K562 (cell line): Measurements from ENCODE around the gene HLCS. TPM values are rescaled to one million over a fixed set of nuclear protein-coding genes. Genes with fewer than 3 reads are reported as not detected.

ENCODE experiments used
- ATAC-seq: fragments of 200-7000 bp; cut with Tn5 transposase; 3 replicates; pipeline ENCODE4 v1.9.1; 2020; ENCODE audit warnings: moderate library complexity
- BruUV-seq: library from RNA; stranded (reverse); fragments of 400-500 nt; replicated peaks from 2 replicates; lab custom pipeline; 2021; lab: Mats Ljungman, UMichigan
- CTCF ChIA-PET: fragments of 300-600 bp; formaldehyde crosslinking; extraction: SDS; loops from one replicate; lab custom pipeline; 2021; ENCODE audit warnings: low intra/inter-chr PET ratio; lab: Yijun Ruan, JAX
- POLR2A ChIA-PET: fragments of 300-600, 350-650 bp; sonication (Branson Sonifier 250); formaldehyde crosslinking; extraction: SDS; loops from one replicate; lab custom pipeline; 2021; ENCODE audit warnings: antibody characterized with exemption, inconsistent platforms; lab: Yijun Ruan, JAX
- DNase-seq, 4 experiments: peaks; one replicate each; pipeline versions ENCODE4 v3.0.0 to v3.0.0-alpha.2; 2011 to 2018; ENCODE audit warnings: low spot score in 3 of 4, mixed read lengths in 3 of 4; ENCODE audit errors: extremely low read depth in 1 of 4
- FAIRE-seq: peaks from 2 replicates; lab custom pipeline; 2011; peaks lifted over from hg19 to GRCh38; lab: Jason Lieb, UNC
- H2AFZ ChIP-seq: 2 replicates; pipeline ENCODE4 v1.6.0; 2011; ENCODE audit warnings: low read depth, low read length, control low read depth, inconsistent platforms
- H3K27ac ChIP-seq: fragments of 200-600 bp; 3 replicates; pipeline ENCODE4 v1.8.0; 2011; ENCODE audit warnings: low read depth, mild to moderate bottlenecking, control low read depth, inconsistent platforms, low read length, moderate library complexity, mixed read lengths; ENCODE audit errors: extremely low read depth
- H3K27me3 ChIP-seq, 2 experiments: fragments of 300-600 bp in 1 of 2; 2 replicates in 1 of 2; 3 replicates in 1 of 2; pipeline versions ENCODE4 v1.6.0 to v1.8.0; 2011; ENCODE audit warnings: inconsistent platforms in 2 of 2, low read length in 2 of 2, mild to moderate bottlenecking in 1 of 2, mixed read lengths in 1 of 2, moderate library complexity in 1 of 2; ENCODE audit not compliant: control insufficient read depth in 2 of 2, insufficient read depth in 2 of 2
- H3K36me3 ChIP-seq: fragments of 300-600 bp; 3 replicates; pipeline ENCODE4 v1.8.0; 2011; ENCODE audit warnings: mild to moderate bottlenecking, low read length, inconsistent platforms; ENCODE audit not compliant: control insufficient read depth, insufficient read depth
- H3K4me1 ChIP-seq, 2 experiments: fragments of 200-600 bp in 1 of 2; replicated peaks in 1 of 2; 2 replicates in 1 of 2; 3 replicates in 1 of 2; pipeline versions ENCODE4 v1.5.1 to v1.8.0; 2011; ENCODE audit warnings: inconsistent platforms in 2 of 2, low read length in 2 of 2, mild to moderate bottlenecking in 1 of 2, mixed read lengths in 1 of 2, moderate library complexity in 1 of 2; ENCODE audit not compliant: control insufficient read depth in 2 of 2, insufficient read depth in 2 of 2
- H3K4me2 ChIP-seq: 2 replicates; pipeline ENCODE4 v1.6.1; 2011; ENCODE audit warnings: low read length, control low read depth, inconsistent platforms, mixed read lengths; ENCODE audit not compliant: insufficient read depth
- H3K4me3 ChIP-seq: fragments of 200-600 bp; sonication (generic), shearing (Covaris generic); 2 replicates; pipeline ENCODE4 v1.5.1; 2016; ENCODE audit warnings: control low read depth, inconsistent platforms
- H3K79me2 ChIP-seq: fragments of 200-600 bp; 3 replicates; pipeline ENCODE4 v1.8.0; 2011; ENCODE audit warnings: low read length, inconsistent platforms; ENCODE audit not compliant: control insufficient read depth, insufficient read depth
- H3K9ac ChIP-seq, 2 experiments: 2 replicates each; pipeline versions ENCODE4 v1.6.0 to v1.6.1; 2011; ENCODE audit warnings: low read depth in 2 of 2, low read length in 2 of 2, control low read depth in 1 of 2, inconsistent platforms in 1 of 2, mild to moderate bottlenecking in 1 of 2, mixed read lengths in 1 of 2; ENCODE audit not compliant: insufficient read depth in 1 of 2
- H3K9me1 ChIP-seq: one replicate; pipeline ENCODE4 v1.6.0; 2011; ENCODE audit warnings: inconsistent platforms, mild to moderate bottlenecking, low read length, moderate library complexity; ENCODE audit not compliant: control insufficient read depth, insufficient read depth
- H3K9me3 ChIP-seq: replicated peaks from 2 replicates; pipeline ENCODE4 v1.5.1; 2011; ENCODE audit warnings: low read depth, low read length, inconsistent platforms; ENCODE audit not compliant: control insufficient read depth, insufficient read depth
- H4K20me1 ChIP-seq: replicated peaks from 2 replicates; pipeline ENCODE4 v1.6.1; 2011; ENCODE audit warnings: low read length, inconsistent platforms, mixed read lengths; ENCODE audit not compliant: control insufficient read depth, insufficient read depth
- C11orf30 ChIP-seq: fragments of 450-650 bp; IDR thresholded peaks from 2 replicates; pipeline ENCODE4 v1.6.1; 2016; ENCODE audit warnings: low read depth, mild to moderate bottlenecking
- CBX8 ChIP-seq: fragments of 200-600 bp; sonication (generic); IDR thresholded peaks from 2 replicates; pipeline ENCODE4 v1.6.1; 2012; ENCODE audit warnings: borderline replicate concordance, mixed run types, low read depth, mild to moderate bottlenecking, moderate library complexity, mixed read lengths, low read length, control low read depth, inconsistent platforms; ENCODE audit not compliant: poor library complexity, severe bottlenecking; ENCODE audit errors: extremely low read depth
- MAFF ChIP-seq: IDR thresholded peaks from 2 replicates; pipeline ENCODE4 v1.6.1; 2012; ENCODE audit warnings: low read length, improper control_type of control experiment
- MAFG ChIP-seq: fragments of 450-650 bp; conservative IDR thresholded peaks from 2 replicates; pipeline ENCODE4 v1.6.1; 2016; ENCODE audit warnings: missing genetic modification characterization, missing compliant biosample characterization
- NFIX ChIP-seq: fragments of 250-450 bp; sonication (Bioruptor Pico); IDR thresholded peaks from 2 replicates; pipeline ENCODE4 v1.4.0; 2020; ENCODE audit warnings: low read depth, mild to moderate bottlenecking, moderate library complexity
- RNF2 ChIP-seq: sonication (generic); IDR thresholded peaks from 2 replicates; pipeline ENCODE4 v1.6.1; 2016
- ZFP36 ChIP-seq: fragments of 150-350 bp; IDR thresholded peaks from 2 replicates; pipeline ENCODE4 v1.6.1; 2018; ENCODE audit warnings: low read length, low read depth; ENCODE audit not compliant: partially characterized antibody
- ZNF316 ChIP-seq: fragments of 450-650 bp; IDR thresholded peaks from 2 replicates; pipeline ENCODE4 v1.6.1; 2016
- ZNF644 ChIP-seq: fragments of 200-800 bp; sonication (Bioruptor generic); IDR thresholded peaks from 2 replicates; pipeline ENCODE4 v1.6.1; 2016; ENCODE audit warnings: low read depth, missing genetic modification characterization, missing compliant biosample characterization
- WGBS: fragments of 100-300 bp; shearing (Covaris generic); methylation state at CpG from one replicate; pipeline ENCODE4 v1.1.6; 2016; ENCODE audit warnings: low coverage, mixed read lengths; ENCODE audit not compliant: insufficient coverage; ENCODE audit errors: missing lambda C conversion rate; 5-methylcytosine and 5-hydroxymethylcytosine counted together
- in situ Hi-C: fragments of 300-500 bp; cut with MboI; formaldehyde crosslinking; loops from 4 replicates; pipeline ENCODE4 v1.15.0; 2018; ENCODE audit warnings: inconsistent platforms, mixed read lengths
- intact Hi-C: fragments of 100-400 bp; cut with micrococcal nuclease; formaldehyde crosslinking; loops from 2 replicates; pipeline ENCODE4 v1.14.2; 2022
- polyA plus RNA-seq, 8 experiments: library from polyadenylated mRNA; depleted of rRNA in 4 of 8; stranded (reverse) in 5 of 8; unstranded in 3 of 8; fragments of >200 nt; fragmentation: Nextera tagmentation in 2 of 8; fragmentation: Illumina TruSeq in 1 of 8; extraction: Ambion mirVana in 2 of 8; extraction: Trizol in 1 of 8; gene quantifications; 2 replicates each; pipeline versions ENCODE4 v1.2.1 to v1.2.3, GENCODE V29; 2011 to 2014; ENCODE audit warnings: inconsistent platforms in 1 of 8, missing spikeins in 1 of 8
- total RNA-seq, 7 experiments: library from RNA; depleted of rRNA in 6 of 7; stranded (reverse); fragments of >200 nt in 6 of 7; fragmentation: Illumina TruSeq in 2 of 7; extraction: Trizol in 2 of 7; gene quantifications; 2 replicates each; pipeline versions ENCODE4 v1.2.1 to v1.2.3, GENCODE V29; 2011 to 2021; ENCODE audit warnings: low replicate concordance in 1 of 7
- TF ChIP-seq, protein P1 (sequence below): fragments of 250-450 bp; sonication (Bioruptor Pico); IDR thresholded peaks from 2 replicates; pipeline ENCODE4 v1.5.0; 2021

HLCS gene
- total and polyA plus RNA-seq, 9 of the 15 experiments (the other 6 are each of a cell fraction or from before 2014, with no cell fraction given): 3.0 to 21.5 (median 17.1) TPM

DNA sequence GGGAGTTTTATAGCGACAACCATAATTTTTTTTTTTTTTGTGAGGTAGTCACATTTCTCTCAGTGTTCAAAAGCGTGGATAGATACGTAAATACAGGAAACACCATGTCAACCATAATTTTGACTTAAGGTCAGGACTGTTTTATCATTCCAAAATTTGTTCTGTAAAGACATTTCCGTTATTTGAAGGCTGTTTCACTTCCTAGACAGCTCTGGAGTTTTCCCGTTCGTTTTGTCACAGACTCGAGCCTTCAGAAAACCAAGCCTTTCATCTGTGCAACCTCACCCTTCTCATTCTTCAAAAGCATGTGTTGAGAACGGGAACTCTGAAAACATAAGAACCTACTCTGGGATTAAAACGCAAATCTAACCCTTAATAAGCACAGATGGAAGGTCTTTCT lies 249.6 kb downstream of the HLCS start (continued):
- TF ChIP-seq, protein P1, sequence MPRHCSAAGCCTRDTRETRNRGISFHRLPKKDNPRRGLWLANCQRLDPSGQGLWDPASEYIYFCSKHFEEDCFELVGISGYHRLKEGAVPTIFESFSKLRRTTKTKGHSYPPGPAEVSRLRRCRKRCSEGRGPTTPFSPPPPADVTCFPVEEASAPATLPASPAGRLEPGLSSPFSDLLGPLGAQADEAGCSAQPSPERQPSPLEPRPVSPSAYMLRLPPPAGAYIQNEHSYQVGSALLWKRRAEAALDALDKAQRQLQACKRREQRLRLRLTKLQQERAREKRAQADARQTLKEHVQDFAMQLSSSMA (CRISPR knock-in tag): no peak
- TF ChIP-seq ZNF644 (tag) (no peak), ZFP36 (peak; percentile 41), RNF2 (peak; percentile 55; the same call in 1 of the 2 replicates), CBX8 (peak; percentile 99)

DNA sequence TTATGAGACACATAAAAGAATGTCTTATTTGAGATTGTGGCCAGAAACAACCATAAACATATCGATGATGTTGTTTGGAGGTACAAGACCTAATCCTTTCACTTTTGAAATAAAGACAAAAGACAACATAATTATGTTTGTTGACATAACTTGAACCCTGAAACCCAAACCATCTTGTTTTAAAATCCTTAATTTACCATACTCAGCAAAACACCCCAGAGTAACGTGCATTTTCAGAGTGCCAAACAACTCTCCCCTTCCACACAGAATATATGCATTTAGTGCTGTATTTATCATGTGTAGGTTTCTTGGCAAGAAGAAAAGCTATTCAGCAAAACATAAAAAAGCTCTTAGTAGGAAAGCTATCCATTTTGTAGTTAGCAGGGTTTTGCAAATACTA lies 250.1 kb downstream of the HLCS start:
- Histone ChIP-seq H3K9me3 (no peaks in the 10 kb centered on the region), H3K27me3 (peaks cover 30 to 47% of the 10 kb centered on the region in 2 experiments), H2AFZ (no peak overlapping the region), H3K4me2 (no peak overlapping the region), H3K27ac (no peak overlapping the region), H3K79me2 (no peaks in the 10 kb centered on the region), H3K36me3 (no peaks in the 10 kb centered on the region), H3K4me3 (no peak overlapping the region), H3K9me1 (no peaks in the 10 kb centered on the region), H3K4me1 (peaks cover 5 to 8% of the 10 kb centered on the region in 2 experiments; a peak in 4 of 5 replicates), H4K20me1 (no peaks in the 10 kb centered on the region), H3K9ac (no peak overlapping the region)
- 4% methylated on average over 2 of the region's 2 CpGs for WGBS
- FAIRE-seq: no peak
- in situ Hi-C loops: no loop called here
- intact Hi-C loops: no loop called here
- no peak for ATAC-seq
- TF ChIP-seq MAFG (tag) (peak; percentile 60), ZNF316 (peak; percentile 86), NFIX (CRISPR knock-in tag) (no peak), MAFF (peak; percentile 50; the same call in 1 of the 2 replicates), C11orf30 (peak; percentile 65)
- no peak for DNase-seq
- CTCF ChIA-PET: no interaction called here
- POLR2A ChIA-PET: interaction anchor here (0.6 to 1.6 kb wide), 4 partner anchors 8 to 74 kb away, joined by 3 to 8 read pairs (median 4); no protein-coding TSS in a partner anchor
- BruUV-seq: no TSS peak
